ENCODE data around the gene POLD3.

POLD3 gene

DNA sequence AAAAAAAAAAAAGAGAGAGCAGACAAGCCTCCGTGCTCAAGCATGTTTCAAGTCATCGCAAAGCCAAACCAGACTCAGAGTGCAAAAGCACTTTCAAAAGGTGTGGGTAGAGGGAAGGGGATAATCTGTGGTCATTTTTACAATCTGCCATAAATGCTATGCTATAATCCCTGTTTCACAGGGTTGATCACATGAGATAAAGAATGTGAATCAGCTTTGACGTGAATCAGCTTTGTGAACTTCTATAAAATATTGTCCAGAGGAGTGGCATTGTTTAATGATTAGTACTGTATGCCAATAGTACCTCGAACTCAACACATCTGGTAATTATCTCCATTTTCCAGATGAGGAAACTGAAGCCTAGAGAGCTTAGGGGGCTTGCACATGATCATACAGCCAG is 20.0 kb upstream of the POLD3 start:
- TF ChIP-seq, protein P1, sequence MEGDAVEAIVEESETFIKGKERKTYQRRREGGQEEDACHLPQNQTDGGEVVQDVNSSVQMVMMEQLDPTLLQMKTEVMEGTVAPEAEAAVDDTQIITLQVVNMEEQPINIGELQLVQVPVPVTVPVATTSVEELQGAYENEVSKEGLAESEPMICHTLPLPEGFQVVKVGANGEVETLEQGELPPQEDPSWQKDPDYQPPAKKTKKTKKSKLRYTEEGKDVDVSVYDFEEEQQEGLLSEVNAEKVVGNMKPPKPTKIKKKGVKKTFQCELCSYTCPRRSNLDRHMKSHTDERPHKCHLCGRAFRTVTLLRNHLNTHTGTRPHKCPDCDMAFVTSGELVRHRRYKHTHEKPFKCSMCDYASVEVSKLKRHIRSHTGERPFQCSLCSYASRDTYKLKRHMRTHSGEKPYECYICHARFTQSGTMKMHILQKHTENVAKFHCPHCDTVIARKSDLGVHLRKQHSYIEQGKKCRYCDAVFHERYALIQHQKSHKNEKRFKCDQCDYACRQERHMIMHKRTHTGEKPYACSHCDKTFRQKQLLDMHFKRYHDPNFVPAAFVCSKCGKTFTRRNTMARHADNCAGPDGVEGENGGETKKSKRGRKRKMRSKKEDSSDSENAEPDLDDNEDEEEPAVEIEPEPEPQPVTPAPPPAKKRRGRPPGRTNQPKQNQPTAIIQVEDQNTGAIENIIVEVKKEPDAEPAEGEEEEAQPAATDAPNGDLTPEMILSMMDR (IDR thresholded peaks at IDR 0.05; ENCODE audit: low read depth, low read length, missing control alignments): no peak
- no peak for DNase-seq (ENCODE audit: low read depth)
- no peak overlapping the region for H3K4me3 ChIP-seq (ENCODE audit: low read depth, low read length)

DNA sequence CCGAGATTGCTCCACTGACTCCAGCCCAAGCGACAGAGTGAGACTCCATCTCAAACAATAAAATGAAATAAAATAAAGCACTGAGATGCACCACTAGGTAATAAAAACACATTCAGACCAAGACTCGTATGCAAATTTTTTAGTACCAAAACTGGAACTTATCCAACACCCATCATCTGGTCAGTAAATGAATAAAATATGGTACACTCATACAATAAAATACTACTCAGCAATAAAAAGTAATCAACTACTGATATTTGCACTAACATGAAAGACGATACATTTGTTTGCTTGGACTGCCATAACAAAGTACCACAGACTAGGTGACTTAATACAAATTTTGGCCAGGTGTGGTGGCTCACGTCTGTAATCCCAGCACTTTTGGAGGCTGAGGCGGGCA is 17.8 kb upstream of the POLD3 start:
- TF ChIP-seq, protein P1 (IDR thresholded peaks at IDR 0.05; ENCODE audit: low read depth, low read length, missing control alignments): no peak
- no peak overlapping the region for H3K4me3 ChIP-seq (ENCODE audit: low read depth, low read length)
- DNase-seq (ENCODE audit: low read depth): no peak

DNA sequence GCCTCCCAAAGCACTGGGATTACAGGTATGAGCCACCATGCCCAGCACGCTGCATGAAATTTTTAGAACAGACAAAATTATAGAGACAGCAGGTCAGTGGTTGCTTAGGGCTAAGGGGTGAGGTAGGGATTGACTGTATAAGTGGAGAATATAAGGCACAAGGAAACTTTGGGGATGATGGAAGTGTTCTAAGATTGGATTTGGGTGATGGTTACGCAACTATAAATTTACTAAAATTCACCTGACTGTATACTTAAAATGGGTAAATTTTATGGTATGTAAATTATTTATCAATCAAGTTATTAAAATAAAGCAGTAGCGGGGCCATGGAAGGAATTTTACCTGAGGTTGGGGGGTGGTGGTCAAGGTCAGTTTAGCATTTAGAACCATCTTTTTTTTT is 16.4 kb upstream of the POLD3 start:
- TF ChIP-seq, protein P1 (IDR thresholded peaks at IDR 0.05; ENCODE audit: low read depth, low read length, missing control alignments): no peak
- no peak for DNase-seq (ENCODE audit: low read depth)
- no peak overlapping the region for H3K4me3 ChIP-seq (ENCODE audit: low read depth, low read length)

DNA sequence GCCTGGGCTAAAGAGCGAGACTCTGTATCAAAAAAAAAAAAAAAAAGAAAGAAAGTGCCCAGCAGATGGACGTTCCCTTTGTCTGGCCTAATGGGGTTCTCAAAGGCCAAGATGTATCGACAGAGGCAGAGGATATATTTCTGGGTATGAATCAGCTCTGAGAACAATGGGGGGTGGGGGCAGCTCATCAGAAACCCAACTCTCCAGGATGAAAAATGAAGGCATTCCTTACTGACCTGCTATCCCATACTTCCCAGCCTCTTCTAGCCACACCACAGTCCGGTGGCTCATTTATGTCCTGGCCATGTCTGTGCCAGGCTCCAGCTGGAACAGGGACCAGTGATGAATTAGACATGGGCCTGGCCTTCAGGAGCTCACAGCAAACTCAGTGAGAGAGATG is 15.2 kb upstream of the POLD3 start:
- TF ChIP-seq, protein P1 (IDR thresholded peaks at IDR 0.05; ENCODE audit: low read depth, low read length, missing control alignments): no peak
- DNase-seq (ENCODE audit: low read depth): no peak
- H3K4me3 ChIP-seq (ENCODE audit: low read depth, low read length): no peak overlapping the region

DNA sequence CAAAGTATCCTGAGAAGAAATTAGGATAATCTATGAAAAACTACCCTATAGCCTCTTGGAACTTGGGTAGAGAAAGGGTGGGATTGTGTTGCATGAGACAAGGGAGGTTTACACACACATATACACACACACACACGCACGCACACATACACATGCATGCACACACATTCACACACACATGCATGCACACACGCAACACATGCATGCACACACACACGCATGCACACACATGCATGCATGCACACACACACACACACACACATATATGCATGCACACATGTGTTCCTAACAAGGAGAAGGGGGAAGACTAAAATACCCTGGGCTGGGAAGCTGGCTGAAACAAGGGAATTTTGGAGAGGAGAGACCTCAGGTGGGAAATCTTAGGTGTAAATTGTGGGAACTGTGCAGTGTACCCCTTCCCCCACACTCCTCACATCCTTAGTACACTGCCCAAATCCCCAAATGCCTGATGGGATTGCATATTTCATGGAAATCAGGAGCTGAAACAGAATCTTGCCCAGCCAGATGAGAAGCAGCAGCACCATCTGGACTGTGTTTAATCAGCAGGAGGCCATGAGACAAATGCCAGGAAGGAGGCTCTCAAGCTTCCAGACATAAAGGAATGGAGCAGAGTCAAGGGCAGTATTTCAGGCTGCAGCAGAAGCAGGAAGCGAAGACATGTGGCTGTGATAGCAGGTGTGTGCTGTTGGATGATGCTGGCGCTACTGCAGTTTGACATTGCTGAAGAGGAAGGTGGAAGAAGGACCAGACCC is 14.6 kb upstream of the POLD3 start:
- no peak overlapping the region for H3K4me3 ChIP-seq (ENCODE audit: low read depth, low read length)
- no peak for DNase-seq (ENCODE audit: low read depth)
- TF ChIP-seq, protein P1 (IDR thresholded peaks at IDR 0.05; ENCODE audit: low read depth, low read length, missing control alignments): no peak

DNA sequence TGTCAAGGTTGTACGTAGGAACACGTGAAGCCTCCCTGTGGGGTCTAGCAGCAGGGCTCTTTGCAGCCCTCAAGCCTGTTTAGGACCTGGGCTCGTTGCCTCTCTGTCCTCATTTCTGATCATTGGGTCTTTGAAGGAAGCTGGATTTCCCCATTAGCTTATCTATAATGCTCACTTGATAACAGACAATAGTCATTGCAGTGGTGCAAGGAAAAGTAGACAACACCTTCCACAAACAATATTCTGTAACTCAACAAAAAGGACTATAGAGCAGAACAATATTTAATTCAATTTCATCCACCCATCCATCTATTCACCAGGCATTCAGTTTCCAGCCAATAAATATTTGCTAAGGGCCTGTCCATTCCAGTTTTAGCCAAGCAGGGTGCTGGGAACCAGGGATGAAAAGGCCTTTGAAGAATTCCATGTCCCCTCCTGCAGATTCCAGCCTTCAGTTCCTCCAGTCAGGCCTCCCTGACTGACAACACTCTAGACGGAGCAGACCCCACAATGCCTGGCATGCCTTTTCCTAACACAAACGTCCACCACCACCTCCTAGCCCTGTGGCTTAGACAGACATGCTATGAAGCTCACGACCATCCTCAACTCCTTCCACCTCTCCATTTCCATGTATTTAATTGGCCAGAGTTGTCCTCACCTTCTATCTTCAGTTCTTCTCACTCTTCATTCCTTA is 12.7 kb upstream of the POLD3 start:
- no peak for DNase-seq (ENCODE audit: low read depth)
- H3K4me3 ChIP-seq (ENCODE audit: low read depth, low read length): no peak overlapping the region
- TF ChIP-seq, protein P1 (IDR thresholded peaks at IDR 0.05; ENCODE audit: low read depth, low read length, missing control alignments): no peak

Data from GM12864 (cell line).